HG02943 (cell line): ENCODE results near the gene GIGYF2.

ENCODE experiments used
- ATAC-seq: cut with Tn5 transposase; IDR thresholded peaks from one replicate; pipeline ENCODE4 v1.9.1; 2021; ENCODE audit warnings: mild to moderate bottlenecking, low read depth, moderate library complexity; ENCODE audit not compliant: unreplicated experiment

Gene GIGYF2

DNA sequence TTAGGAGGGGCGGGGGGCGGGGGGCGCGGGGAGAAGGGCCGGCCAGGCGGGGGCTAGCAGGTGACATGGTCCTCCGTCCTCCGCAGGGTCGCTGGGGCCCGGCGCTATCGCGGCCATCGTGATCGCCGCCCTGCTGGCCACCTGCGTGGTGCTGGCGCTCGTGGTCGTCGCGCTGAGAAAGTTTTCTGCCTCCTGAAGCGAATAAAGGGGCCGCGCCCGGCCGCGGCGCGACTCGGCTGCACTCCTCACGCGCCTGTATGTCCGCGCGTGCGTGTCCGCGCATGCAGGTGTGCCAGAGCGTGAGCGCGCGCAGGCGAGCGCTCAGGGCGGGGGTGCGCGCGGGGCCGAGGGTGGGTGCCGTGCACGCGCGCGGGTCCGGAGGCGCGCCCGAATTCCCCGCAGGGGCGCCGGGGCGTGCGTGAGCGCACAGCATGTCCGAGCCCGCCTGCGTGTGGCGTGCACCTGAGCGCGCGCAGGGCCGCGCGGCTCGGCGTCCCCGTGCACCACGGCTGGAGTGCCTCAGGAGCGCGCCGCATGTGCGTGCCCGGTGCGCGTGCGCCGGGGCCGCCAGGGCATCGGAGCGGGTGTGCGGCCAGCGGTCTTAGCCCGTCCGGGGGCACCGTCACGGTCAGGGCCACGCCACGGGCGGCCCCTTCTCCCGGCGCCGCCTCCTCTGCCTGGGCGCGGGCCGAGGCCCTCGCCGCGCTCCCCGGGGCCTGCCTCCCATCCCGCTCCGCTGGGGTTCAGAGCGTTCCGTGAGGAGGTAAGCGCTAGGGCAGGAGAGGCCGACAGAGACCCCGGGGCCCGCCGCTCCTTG lies 179.2 kb downstream of the GIGYF2 start:
- ATAC-seq = no peak

DNA sequence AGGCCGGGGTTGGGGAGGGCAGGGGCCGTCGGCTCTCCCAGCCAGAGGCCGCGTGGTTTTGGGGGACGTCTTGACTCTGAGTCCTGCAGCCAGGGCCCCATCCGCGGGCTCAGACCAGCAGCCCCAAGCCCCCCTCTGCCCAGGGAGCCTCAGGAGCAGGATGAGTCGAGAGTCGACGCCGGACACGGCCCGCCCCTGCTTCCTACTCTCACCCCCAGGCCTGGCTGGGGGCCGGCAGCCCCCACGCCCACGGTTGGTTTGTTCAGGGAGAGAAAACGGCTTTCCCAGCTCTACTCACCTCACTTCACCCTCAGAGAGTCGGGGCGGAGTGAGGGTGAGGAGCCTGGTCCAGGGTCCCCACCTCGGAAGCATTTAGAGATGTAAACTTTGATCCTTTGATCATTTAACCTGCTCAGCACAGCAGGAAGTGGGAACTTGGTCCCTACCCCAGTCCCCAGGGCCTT lies 179.9 kb downstream of the GIGYF2 start:
- no peak for ATAC-seq

DNA sequence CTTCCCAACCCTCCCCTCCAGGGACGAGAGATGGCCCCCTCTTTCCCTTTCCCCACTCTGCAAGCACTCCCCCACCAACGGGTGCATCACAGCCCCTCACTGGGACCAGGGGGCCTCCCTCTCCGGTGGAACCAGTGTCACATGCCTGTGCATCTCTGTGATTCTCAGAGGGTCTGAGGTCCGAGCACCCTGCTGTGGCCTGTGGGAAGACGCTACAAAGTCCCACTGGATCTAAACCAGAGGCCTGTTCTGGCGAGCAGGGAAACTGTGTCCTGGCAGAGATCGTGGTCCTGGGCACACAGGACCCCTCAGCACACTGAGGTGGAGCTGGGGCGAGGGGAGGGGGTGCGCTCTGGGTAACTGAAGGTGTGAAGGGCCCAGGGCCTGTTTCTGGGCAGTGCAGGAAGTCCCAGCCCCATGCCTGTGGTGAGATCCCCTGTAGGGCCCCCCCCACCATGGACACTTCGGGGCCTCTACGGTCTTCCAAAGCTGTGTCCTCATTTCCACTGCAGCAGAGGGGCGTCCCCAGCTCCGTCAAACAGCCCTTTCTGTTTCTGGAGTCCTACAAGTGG lies 180.9 kb downstream of the GIGYF2 start:
- ATAC-seq = no peak

DNA sequence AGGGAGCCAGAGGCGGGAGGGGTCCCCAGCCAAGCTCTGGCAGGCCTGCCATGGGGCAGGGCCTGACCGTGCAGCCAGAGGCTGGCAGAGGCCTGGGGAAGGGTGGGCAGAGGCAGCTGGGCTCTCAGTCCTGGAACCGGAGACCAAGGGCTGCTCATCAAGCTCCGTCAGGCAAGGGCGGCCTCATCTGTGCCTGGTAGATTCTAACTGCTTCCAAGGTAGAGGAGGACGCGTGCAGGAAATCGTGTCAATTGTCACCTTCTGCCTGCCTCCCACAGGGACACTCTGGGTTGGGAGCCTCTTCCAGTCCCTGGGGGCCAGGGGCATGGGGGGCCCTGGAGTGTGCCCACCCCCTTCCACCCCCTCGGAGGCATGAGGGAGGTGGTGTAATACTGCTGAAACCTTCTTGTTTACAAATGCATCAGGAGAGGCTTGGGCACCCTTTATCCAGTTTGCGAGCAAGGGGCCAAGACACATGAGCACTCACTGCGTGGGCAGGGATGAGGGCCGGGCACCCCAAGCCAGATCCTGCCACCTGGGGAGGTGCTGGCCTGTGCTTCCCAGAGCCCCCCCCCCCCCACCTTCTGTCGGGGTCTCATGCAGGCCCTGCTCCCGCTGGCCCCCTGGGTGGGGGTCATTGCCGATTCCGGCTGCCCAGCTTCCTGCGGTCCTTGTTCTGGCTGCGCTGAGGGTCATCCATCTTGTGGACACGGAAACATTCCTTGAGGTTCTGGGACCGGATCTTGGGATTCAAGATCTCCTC lies 181.9 kb downstream of the GIGYF2 start:
- no peak for ATAC-seq

DNA sequence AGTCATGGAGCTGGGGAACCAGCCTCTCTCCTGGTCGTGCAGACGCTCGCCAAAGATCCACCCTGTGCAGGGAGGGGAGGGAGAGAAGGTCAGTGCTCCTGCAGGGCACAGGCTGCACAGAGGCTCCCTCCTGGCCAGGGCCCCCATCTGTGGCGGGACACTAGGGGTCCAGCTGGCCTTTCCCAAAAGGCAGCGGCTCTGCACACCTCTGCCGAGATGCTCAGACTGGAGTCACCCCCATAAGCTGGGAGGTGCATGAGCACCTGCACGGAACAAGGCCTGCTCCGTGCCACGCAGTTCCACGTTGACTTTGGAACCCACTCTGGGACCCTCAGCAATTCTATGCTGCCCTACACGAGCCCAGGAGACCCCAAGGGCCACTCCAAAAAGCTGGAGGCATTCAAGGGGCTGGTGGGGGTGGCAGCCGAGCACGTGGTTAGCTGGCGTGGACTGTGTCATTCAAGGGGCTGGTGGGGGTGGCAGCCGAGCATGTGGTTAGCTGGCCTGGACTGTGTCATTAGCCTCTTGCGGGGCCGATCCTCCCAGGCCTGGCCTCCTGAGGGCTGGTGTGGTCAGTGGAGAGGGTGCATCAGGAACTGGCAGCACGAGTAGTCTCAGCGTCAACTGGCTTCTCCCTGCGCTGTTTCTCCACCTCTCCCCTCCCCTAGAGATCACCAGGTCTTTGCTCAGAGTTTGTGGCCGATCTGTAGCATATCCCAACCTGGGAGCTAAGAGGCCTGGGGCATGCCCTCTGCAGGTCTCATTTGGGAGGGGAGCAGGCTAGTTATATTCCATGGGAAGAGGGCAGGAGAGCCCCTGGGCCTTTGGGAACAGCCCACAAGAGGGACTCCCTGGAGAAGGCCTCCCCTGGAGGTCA lies 182.7 kb downstream of the GIGYF2 start:
- no peak for ATAC-seq

DNA sequence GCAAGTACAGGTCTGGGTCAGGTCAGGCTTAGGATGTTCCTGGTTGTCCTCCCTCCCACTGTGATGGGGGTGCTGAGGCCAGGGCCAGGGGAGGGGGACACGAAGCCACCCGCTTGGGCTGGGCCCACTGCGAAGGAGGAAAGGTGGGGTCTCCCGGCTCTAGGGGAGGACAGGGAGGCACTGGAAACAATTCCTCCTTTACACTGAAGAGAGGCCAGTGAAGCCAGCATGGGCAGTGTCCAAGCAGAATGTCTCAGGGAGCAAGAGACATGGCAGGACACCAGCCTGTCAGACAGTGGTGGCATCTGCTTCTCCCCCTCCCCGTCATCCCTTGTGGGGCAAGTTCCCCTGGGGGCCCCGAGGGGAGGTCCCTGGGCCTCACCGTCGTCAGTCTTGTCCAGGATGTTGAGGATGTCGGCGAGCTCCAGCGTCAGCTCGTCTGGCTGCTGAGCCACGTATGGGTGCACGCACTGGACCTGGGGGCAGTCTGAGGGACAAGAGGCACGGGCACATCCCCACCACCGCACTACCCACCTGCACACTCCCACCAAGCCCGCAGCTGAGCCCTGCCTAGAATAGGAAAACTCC lies 183.7 kb downstream of the GIGYF2 start:
- ATAC-seq = no peak

DNA sequence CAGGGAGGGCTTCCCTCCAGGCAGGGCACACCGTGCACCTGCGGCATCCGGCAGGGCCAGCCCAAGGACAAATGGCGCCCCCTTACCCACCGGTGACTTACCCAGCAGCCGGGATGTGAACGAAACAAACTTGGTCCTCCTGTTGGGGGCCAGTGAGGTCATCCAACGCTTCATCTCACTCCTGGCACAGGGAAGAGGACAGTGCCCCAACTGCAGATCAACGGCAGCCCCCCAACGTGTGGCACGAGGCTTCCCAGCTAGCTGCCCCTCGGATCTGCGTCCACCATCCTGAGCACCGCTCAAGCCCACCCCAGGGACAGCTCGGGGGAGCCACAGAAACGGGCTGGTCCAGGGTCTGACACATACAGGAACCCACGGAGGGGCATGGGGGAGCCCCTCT lies 185.0 kb downstream of the GIGYF2 start:
- no peak for ATAC-seq

DNA sequence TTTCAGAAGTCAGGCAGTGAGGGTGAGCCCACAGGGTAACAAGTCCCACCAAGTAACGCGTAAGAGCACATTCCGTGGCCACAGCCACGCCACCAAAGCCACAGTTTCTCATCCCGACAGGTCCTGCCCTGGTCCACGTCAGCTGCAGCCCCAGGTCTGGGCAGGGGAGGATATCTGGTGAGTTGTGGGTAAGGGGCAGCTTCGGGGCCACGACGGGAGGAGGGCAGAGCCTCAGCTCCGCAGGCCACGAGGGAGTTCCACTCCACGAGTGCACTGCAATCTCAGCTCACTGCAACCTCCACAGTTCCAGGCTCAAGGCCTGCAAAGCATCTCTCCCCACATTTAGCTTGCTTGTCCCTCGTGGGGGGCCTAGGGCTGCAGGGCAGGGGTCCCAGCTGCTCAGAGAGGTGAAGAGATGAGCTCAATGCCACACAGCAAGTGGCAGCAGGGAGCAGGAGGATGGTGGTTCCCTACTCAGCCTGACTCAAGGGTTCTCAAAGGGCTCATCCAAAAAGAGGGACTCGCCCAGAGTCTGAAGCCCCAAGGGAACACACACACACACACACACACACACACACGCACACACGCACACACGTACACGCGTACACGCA lies 185.5 kb downstream of the GIGYF2 start:
- ATAC-seq = no peak

DNA sequence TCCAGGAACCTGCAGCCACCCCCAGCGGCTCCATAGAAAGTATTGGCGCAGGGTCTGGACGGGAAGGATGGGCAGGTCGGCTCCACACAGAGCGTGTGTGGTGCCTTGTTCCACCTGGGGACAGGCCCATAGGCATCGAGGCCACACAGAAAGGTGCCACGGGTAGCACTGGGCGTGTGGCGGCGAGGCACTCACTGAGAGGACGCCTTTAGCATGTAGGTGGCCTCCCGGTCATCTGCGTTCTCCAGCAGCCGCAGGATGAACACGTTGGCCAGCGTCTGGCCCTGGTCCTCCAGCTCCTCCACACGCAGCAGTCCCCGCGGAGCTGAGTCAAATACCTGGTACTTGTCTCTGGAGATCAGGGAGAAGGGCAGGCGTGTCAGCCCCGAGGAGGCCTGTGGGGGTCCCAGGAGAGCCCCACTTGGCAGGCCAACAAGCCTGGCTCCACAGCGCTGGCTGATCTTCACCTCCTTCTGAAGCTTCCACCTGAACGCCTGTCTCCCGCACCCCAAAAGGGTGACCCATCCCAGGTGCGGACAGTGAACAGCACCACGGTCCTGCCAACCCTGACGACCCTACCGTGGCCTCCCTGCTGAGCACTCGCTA lies 186.1 kb downstream of the GIGYF2 start:
- ATAC-seq = no peak

DNA sequence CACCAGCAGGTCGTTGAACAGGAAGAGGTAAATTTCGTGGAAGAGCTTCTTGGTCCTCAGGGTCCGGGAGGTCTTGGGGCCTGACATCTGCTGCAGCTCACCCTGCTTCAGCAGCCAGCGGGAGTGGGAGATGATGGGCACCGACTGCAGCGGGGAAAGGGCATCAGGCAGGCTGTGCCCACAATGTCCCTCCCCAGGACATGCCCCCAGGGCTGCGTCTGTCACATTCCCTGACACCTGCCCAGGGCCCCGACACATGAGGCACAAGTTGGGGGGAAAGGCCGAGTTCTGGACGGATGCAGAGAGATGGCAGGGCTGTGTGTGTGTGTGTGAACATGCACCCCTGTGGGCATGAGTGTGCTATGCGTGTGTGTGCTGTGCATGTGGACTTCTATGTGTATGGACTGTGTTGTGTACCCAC lies 186.9 kb downstream of the GIGYF2 start:
- ATAC-seq = no peak

DNA sequence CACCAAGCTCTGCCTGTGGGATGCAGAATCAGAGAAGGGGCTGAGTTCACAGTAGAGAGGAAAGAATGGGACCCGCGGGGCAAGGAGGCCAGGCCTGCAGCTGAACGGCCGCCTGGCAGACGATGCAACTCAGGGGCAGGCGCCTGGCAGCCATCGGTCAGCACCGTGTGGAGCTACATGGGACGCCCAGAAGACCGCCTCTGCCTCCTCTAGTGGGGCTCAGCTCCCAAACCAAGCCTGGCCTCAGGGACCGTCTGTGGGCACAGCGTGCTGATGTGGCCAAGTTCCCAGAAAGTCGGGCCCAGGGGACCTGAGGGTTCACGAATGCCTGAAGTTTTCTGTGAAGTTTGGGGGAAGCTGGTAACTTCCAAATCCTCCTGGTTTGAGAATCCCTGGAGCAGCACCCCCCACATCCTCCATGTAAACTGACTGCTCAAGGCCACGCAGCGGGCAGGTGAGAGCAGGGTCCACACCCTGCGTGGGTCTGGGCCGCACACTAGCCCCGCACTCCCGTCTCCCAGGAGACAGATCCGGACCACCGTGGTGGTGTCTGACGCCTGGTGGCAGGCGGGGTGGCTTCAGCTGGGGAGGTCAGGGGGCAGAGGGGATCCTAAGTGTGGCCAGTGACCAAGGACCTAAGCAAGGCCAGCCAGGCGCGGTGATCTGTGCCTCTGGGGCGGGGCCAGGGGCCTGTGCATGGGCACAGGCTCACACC lies 187.6 kb downstream of the GIGYF2 start:
- ATAC-seq = no peak

DNA sequence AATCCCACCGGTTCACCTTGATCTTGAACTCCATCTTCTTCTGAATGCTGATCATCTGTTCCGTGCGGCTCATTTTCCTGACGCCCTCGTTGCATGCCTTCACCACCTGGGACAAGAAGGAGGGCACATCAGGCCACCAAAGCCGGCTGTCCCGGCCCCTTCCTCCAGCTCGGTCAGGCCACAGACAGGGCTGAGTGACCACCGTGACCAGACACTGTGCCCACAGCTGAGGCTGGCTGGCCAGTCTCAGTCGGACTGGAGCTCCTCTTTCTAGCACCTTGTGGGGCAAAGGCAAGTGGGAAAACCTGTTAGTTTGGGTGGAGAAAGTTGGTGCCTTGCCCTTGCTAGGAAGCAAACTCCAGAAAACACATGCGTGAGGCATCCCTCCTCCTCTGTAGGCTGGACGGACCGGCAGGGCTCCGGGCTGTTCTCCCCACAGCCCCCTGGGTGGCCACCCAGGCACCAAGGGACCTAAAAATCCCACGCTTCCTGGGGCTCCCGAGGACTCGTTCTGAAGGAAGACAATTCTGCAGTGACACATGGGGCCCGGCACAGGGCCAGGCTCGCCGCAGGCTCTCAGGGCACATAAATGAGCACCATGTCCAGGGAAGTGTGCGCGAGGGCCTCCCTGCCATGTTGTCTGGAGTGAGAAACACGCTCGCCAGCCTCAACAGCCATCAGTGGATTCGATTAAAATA lies 188.3 kb downstream of the GIGYF2 start:
- ATAC-seq = no peak

DNA sequence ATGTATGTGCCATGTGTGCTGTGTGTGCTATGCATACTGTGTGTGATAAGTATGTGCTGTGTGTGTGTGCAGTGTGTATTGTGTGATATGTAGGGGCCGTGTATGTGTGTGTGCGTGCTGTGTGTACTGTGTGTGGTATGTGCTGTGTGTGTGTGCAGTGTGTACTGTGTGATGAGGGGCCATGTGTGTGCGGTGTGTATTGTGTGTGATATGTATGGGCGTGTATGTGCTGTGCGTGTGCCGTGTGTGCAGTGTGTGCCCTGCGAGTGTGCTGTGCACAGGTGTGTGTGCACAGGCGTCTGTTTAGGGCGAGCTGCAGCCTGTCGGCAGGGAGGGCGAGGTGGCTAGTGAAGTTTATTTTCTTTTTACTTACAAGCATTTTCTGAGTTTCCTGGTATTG lies 189.0 kb downstream of the GIGYF2 start:
- no peak for ATAC-seq

DNA sequence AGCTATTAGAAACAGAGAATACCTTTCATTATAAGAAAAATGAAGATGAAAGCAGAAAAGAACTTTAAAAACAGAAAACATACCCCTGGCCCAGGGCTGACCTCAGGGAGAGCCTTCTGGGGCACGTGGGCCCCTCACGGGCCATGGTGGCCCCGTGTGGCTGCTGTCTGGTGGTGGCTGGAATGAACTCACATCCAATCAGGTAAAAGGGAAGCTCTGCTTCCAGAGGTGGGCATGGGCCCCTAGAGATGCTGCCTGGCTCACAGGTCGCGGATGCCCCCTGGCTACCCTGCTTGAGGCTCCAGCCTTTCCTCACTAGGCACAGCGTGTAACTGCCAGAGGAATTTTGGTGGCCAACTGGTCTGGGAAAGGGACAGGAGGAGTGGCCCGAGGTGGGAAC lies 189.5 kb downstream of the GIGYF2 start:
- no peak for ATAC-seq

DNA sequence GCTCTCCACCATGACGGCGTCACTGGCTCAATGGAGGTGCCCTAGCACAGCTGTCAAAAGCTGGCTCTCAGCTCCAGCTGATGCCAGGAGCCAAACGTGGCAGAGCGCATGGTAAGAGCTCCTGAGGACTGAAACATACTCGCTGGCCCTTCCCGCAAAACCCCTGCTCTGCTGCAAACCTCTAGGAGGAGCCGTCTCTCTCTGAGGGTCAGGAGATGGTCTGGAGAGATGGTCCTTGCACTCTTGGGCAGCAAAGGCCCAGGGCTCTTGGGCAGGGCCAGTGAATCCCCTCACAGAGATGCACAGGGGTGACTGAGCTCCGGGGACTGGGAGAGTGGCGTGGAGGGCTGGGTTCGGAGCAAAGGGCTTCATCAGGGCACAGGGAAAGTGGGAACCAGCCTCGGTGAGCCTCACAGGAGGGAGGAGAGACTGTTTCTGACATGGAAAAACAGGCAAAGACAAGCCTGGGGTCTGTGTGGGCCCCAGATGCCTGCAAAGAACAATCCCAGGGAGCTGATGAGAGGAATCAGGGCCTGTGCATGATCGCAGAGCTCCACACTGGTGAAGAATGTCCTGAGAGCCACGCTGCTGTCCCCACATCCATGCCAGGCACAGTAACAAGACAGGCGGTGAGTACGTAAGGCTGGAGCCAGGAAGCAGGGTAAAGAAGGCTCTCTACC lies 190.2 kb downstream of the GIGYF2 start:
- no peak for ATAC-seq

DNA sequence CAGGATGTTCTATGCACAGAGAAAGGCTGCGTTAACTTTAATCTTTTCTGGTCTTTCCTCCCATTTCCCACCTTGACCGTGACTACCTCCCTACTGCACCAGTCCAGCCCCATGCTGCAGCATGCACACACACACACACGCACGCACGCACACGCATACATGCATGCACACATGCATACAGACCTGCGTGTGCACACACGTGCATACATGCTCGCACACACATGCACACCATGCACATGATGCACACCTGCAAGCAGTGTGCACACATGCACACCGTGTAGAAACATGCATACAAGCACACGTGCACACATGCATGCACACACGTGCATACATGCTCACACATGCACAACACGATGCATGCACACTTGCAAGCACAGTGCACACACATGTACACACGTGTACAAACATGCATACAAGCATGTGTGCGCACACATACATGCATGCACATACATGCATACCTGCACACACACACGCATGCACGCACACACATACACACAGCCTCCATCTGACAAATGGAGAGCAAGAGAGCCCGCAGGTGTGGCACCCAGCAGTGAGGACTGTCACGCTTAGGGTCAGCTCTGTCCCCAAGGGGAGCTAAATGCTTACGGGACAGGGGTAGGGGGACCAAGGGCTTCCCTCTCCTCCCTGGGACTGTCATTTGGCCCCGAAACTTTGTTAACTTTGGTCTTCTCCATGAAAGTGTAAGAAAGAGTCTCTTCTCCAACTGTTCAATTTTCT lies 191.1 kb downstream of the GIGYF2 start:
- no peak for ATAC-seq
